A549 (cell line): ENCODE data around the gene CMTM2. TPM values are rescaled to one million over a fixed set of nuclear protein-coding genes. Genes with fewer than 3 reads are reported as not detected.

Source experiments
- ATAC-seq, 2 experiments: fragments of 200-7000 bp in 1 of 2; fragments of >200 bp in 1 of 2; cut with Nextera tagmentation in 1 of 2; cut with Tn5 transposase in 1 of 2; 3 replicates each; pipeline versions ENCODE4 v1.8.0 to v1.9.1; 2018 to 2020; ENCODE audit warnings: mild to moderate bottlenecking in 1 of 2, moderate library complexity in 1 of 2
- CTCF ChIA-PET: fragments of 300-600 bp; sonication (Branson Sonifier 250); formaldehyde crosslinking; extraction: SDS; loops from one replicate; lab custom pipeline; 2021; ENCODE audit warnings: antibody characterized with exemption, inconsistent platforms; lab: Yijun Ruan, JAX
- POLR2A ChIA-PET: fragments of 350-600 bp; formaldehyde crosslinking; extraction: SDS; loops from one replicate; lab custom pipeline; 2021; ENCODE audit warnings: antibody characterized with exemption, inconsistent platforms; lab: Yijun Ruan, JAX
- DNase-seq, 2 experiments: peaks; one replicate each; pipeline versions ENCODE4 v3.0.0 to v3.0.0-alpha.2; 2011 to 2016; ENCODE audit warnings: low read depth in 1 of 2, low spot score in 1 of 2
- FAIRE-seq: peaks from 2 replicates; lab custom pipeline; 2011; peaks lifted over from hg19 to GRCh38; lab: Jason Lieb, UNC
- H3K27ac ChIP-seq, 2 experiments: fragments of >200 bp; sonication (Bioruptor Twin); formaldehyde crosslinking; 3 replicates each; pipeline ENCODE4 v1.5.1; 2016 to 2017
- H3K4me1 ChIP-seq: fragments of >200 bp; sonication (Bioruptor Twin); formaldehyde crosslinking; 3 replicates; pipeline ENCODE4 v1.6.1; 2016
- H3K4me2 ChIP-seq: fragments of >200 bp; sonication (Bioruptor Twin); formaldehyde crosslinking; 3 replicates; pipeline ENCODE4 v1.6.1; 2016
- H3K4me3 ChIP-seq: fragments of >200 bp; sonication (Bioruptor Twin); formaldehyde crosslinking; 3 replicates; pipeline ENCODE4 v1.5.1; 2016
- H3K9me3 ChIP-seq: fragments of >200 bp; sonication (Bioruptor Twin); formaldehyde crosslinking; 3 replicates; pipeline ENCODE4 v1.6.1; 2016
- FOSL2 ChIP-seq, 2 experiments: fragments of 450-650 bp in 1 of 2; fragments of >200 bp in 1 of 2; sonication (Bioruptor Twin) in 1 of 2; formaldehyde crosslinking; IDR thresholded peaks; 2 replicates each; pipeline versions ENCODE4 v1.5.0 to v1.6.1; 2016 to 2020; ENCODE audit warnings: mild to moderate bottlenecking in 1 of 2, moderate library complexity in 1 of 2
- FOXS1 ChIP-seq: fragments of 250-450 bp; sonication (Bioruptor Pico); IDR thresholded peaks from 2 replicates; pipeline ENCODE4 v1.5.0; 2020; ENCODE audit warnings: mild to moderate bottlenecking, moderate library complexity
- HDAC2 ChIP-seq: fragments of 200-600 bp; sonication (generic); IDR thresholded peaks from 2 replicates; pipeline ENCODE4 v1.6.1; 2016
- HMGXB4 ChIP-seq: fragments of 250-450 bp; sonication (Bioruptor Pico); IDR thresholded peaks from 2 replicates; pipeline ENCODE4 v1.5.0; 2021; ENCODE audit warnings: mild to moderate bottlenecking, moderate library complexity, borderline replicate concordance
- HOXB13 ChIP-seq: fragments of 250-450 bp; sonication (Bioruptor Pico); IDR thresholded peaks from 2 replicates; pipeline ENCODE4 v1.5.0; 2020; ENCODE audit warnings: low read depth, mild to moderate bottlenecking, moderate library complexity
- KDM5A ChIP-seq: fragments of 200-600 bp; sonication (generic); IDR thresholded peaks from 2 replicates; pipeline ENCODE4 v1.6.1; 2016; ENCODE audit warnings: antibody characterized with exemption, mild to moderate bottlenecking
- POLR2AphosphoS2 ChIP-seq: conservative IDR thresholded peaks from 2 replicates; pipeline ENCODE4 v1.6.1; 2012; ENCODE audit warnings: low read length, improper control_type of control experiment, inconsistent platforms
- RARB ChIP-seq: fragments of 250-450 bp; sonication (Bioruptor Pico); IDR thresholded peaks from 2 replicates; pipeline ENCODE4 v1.8.0; 2021; ENCODE audit warnings: mild to moderate bottlenecking, moderate library complexity
- RCOR1 ChIP-seq: fragments of 150-350 bp; IDR thresholded peaks from 2 replicates; pipeline ENCODE4 v1.6.1; 2014; ENCODE audit warnings: antibody characterized with exemption, low read length, low read depth
- REST ChIP-seq: fragments of 200-600 bp; sonication (generic); IDR thresholded peaks from 2 replicates; pipeline ENCODE4 v1.6.1; 2016; ENCODE audit warnings: antibody characterized with exemption, mild to moderate bottlenecking, moderate library complexity
- SMC3 ChIP-seq: fragments of >200 bp; sonication (Bioruptor Twin); formaldehyde crosslinking; IDR thresholded peaks from 3 replicates; pipeline ENCODE4 v1.6.1; 2018; ENCODE audit warnings: inconsistent platforms
- SREBF2 ChIP-seq: fragments of 450-650 bp; IDR thresholded peaks from 2 replicates; pipeline ENCODE4 v1.6.1; 2014; ENCODE audit warnings: mild to moderate bottlenecking, moderate library complexity
- TP53 ChIP-seq: fragments of 250-450 bp; sonication (Bioruptor Pico); IDR thresholded peaks from 2 replicates; pipeline ENCODE4 v1.5.0; 2021; ENCODE audit warnings: mild to moderate bottlenecking, moderate library complexity
- ZC3H11A ChIP-seq: fragments of 450-650 bp; IDR thresholded peaks from 2 replicates; pipeline ENCODE4 v1.6.1; 2014; ENCODE audit warnings: antibody characterized with exemption, mild to moderate bottlenecking
- ZFP36 ChIP-seq: fragments of 450-650 bp; IDR thresholded peaks from 2 replicates; pipeline ENCODE4 v1.6.1; 2014; ENCODE audit warnings: borderline replicate concordance; ENCODE audit not compliant: partially characterized antibody
- WGBS: methylation state at CpG from one replicate; pipeline ENCODE4 v1.1.6; 2017; ENCODE audit errors: missing lambda C conversion rate; 5-methylcytosine and 5-hydroxymethylcytosine counted together
- polyA minus RNA-seq: library from RNA; depleted of rRNA, polyadenylated mRNA; stranded (reverse); fragments of >200 nt; gene quantifications from 2 replicates; pipeline ENCODE4 v1.2.3, GENCODE V29; 2011; rRNA and poly(A)+ RNA removed
- polyA plus RNA-seq, 4 experiments: library from polyadenylated mRNA; depleted of rRNA in 3 of 4; stranded (reverse); fragments of >200 nt; fragmentation: RNase III in 1 of 4; extraction: RNeasy Plus Mini Kit Qiagen cat#74134 plus additional on column Dnase treatment in 1 of 4; gene quantifications; 2 replicates in 3 of 4; 3 replicates in 1 of 4; pipeline ENCODE4 v1.2.3, GENCODE V29; 2011 to 2017
- TF ChIP-seq, protein P1 (sequence below): IDR thresholded peaks from 2 replicates; pipeline ENCODE4 v1.6.1; 2012; ENCODE audit warnings: low read depth, borderline replicate concordance
- TF ChIP-seq, protein P2 (sequence below): IDR thresholded peaks from 2 replicates; pipeline ENCODE4 v1.6.1; 2012
- TF ChIP-seq, protein P3 (sequence below): fragments of 450-650 bp; IDR thresholded peaks from 2 replicates; pipeline ENCODE4 v1.6.1; 2014; ENCODE audit warnings: antibody characterized with exemption

CMTM2 gene, protein sequence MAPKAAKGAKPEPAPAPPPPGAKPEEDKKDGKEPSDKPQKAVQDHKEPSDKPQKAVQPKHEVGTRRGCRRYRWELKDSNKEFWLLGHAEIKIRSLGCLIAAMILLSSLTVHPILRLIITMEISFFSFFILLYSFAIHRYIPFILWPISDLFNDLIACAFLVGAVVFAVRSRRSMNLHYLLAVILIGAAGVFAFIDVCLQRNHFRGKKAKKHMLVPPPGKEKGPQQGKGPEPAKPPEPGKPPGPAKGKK
- polyA plus RNA-seq (2011; rRNA removed) (0.09 TPM in 1 of 2 replicates, not detected in the other), polyA plus RNA-seq (2017; fragmentation: RNase III; extraction: RNeasy Plus Mini Kit Qiagen cat#74134 plus additional on column Dnase treatment) (0.09 to 0.15 TPM in 2 of 3 replicates, not detected in the other), polyA minus RNA-seq (not detected in 2 replicates)
- 0.04 TPM in 1 of 2 replicates, not detected in the other for polyA plus RNA-seq (2012; cell fraction: cytosol; rRNA removed)
- 0.16 and 0.33 TPM in 2 replicates for polyA plus RNA-seq (2012; cell fraction: nucleus; rRNA removed)

GRCh38 chr16:66578651-66579531 is at the start of gene CMTM2:
TSS of gene CMTM2 (plus strand) at chr16:66579463. CDS start at chr16:66579608, 145 bp downstream.
- FAIRE-seq (no peak), DNase-seq (no peak), ATAC-seq (no peak)
- ChIA-PET POLR2A (no interaction called here), CTCF (interaction anchor here (1.0 to 4.0 kb wide), 6 partner anchors 8 to 294 kb away, joined by 3 to 24 read pairs (median 4); no protein-coding TSS in a partner anchor)
- Histone ChIP-seq H3K27ac (no peak within 1 kb of the TSS), H3K4me2 (no peak within 1 kb of the TSS), H3K4me1 (no peaks in the 10 kb centered on the region), H3K4me3 (no peak within 1 kb of the TSS), H3K9me3 (no peaks in the 10 kb centered on the region)
- WGBS = 91% methylated on average over 77 of the region's 77 CpGs
- TF ChIP-seq HMGXB4 (CRISPR knock-in tag) (no peak), RARB (no peak), FOSL2 (IDR thresholded peaks at IDR 0.05) (no peak), FOSL2 (CRISPR knock-in tag; IDR thresholded peaks at IDR 0.05) (no peak), FOXS1 (CRISPR knock-in tag) (no peak), KDM5A (no peak), SMC3 (no peak), HOXB13 (no peak), SREBF2 (no peak), REST (no peak), TP53 (CRISPR knock-in tag) (no peak), POLR2AphosphoS2 (no peak), ZC3H11A (no peak), ZFP36 (no peak), RCOR1 (no peak), HDAC2 (no peak)
- TF ChIP-seq, protein P1, sequence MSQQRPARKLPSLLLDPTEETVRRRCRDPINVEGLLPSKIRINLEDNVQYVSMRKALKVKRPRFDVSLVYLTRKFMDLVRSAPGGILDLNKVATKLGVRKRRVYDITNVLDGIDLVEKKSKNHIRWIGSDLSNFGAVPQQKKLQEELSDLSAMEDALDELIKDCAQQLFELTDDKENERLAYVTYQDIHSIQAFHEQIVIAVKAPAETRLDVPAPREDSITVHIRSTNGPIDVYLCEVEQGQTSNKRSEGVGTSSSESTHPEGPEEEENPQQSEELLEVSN = no peak
- TF ChIP-seq, protein P2, sequence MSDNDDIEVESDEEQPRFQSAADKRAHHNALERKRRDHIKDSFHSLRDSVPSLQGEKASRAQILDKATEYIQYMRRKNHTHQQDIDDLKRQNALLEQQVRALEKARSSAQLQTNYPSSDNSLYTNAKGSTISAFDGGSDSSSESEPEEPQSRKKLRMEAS = no peak
- TF ChIP-seq, protein P3, sequence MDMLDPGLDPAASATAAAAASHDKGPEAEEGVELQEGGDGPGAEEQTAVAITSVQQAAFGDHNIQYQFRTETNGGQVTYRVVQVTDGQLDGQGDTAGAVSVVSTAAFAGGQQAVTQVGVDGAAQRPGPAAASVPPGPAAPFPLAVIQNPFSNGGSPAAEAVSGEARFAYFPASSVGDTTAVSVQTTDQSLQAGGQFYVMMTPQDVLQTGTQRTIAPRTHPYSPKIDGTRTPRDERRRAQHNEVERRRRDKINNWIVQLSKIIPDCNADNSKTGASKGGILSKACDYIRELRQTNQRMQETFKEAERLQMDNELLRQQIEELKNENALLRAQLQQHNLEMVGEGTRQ = no peak
